ENCODE measurements around the gene CEP104. TPM values are rescaled to one million over a fixed set of nuclear protein-coding genes. Genes with fewer than 3 reads are reported as not detected.

CEP104 gene
- total and polyA plus RNA-seq, 2 donors (not counting 1 experiment from before 2014, with no cell fraction given): 27.7 to 71.8 TPM

DNA sequence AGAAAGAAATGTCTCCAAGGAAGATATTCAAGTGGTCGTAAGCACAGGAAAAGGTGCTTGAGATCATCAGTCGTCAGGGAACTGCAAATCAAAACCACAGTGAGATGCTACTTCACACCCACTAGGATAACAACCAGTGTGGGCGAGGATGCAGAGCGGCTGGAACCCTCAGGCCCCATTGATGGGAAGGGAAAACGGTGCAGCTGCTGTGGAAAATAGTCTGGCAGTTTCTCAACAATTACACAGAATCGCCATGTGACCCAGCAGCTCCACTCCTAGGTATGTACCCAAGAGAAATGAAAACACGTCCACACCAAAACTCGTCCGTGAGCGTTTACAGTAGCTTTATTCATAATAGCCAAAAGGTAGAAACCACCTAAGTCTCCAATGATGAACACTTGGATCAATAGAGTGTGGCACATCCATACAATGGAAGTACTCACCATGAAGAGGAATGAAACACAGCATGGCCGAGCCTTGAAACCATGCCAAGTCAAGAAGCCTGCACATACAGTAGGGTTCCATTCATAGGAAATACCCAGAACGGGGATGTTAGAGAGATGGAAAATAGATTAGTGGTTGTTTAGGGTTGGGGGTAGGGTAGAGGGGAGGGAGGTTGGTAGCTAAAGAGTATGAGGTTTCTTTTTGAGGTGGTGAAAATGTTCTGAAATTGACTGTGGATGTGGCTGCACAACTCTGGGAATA lies 6.4 kb upstream of the CEP104 start:
- WGBS (ENCODE audit: insufficient coverage): 90% methylated on average over 6 of the region's 12 CpGs
- Histone ChIP-seq H3K79me2 (ENCODE audit: control insufficient read depth, insufficient read depth, low read length) (peaks cover 35% of the 10 kb centered on the region), H3K9ac (ENCODE audit: low read length) (no peak overlapping the region), H4K20me1 (ENCODE audit: control insufficient read depth, insufficient read depth, low read length, poor library complexity, severe bottlenecking) (peaks cover 38% of the 10 kb centered on the region), H3K4me1 (ENCODE audit: control insufficient read depth in 2 of 2, insufficient read depth in 2 of 2, low read length in 2 of 2) (peaks cover 0 to 4% of the 10 kb centered on the region in 2 donors), H2AFZ (ENCODE audit: insufficient read depth, low read depth, low read length, poor library complexity, severe bottlenecking) (no peak overlapping the region), H3K9me3 (ENCODE audit: control extremely low read depth in 1 of 3, control insufficient read depth in 2 of 3, insufficient read depth in 1 of 3, low read length in 2 of 3) (peaks cover 0 to 3% (median 0%) of the 10 kb centered on the region in 3 donors), H3K4me3 (ENCODE audit: control extremely low read depth in 1 of 5, extremely low read depth in 1 of 5, insufficient read depth in 1 of 5, low read depth in 2 of 5, low read length in 4 of 5) (no peak overlapping the region), H3K4me2 (replicated peaks; ENCODE audit: low read depth, low read length, poor library complexity, severe bottlenecking) (no peak overlapping the region), H3K36me3 (replicated peaks in 1 of 2; ENCODE audit: control extremely low read depth in 1 of 2, control insufficient read depth in 1 of 2, extremely low read depth in 1 of 2, insufficient read depth in 2 of 2, low read length in 1 of 2) (peaks cover 2 to 28% of the 10 kb centered on the region in 2 experiments), H3K27me3 (replicated peaks in 1 of 4; ENCODE audit: control extremely low read depth in 1 of 4, control insufficient read depth in 3 of 4, insufficient read depth in 4 of 4, low read length in 3 of 4) (no peaks in the 10 kb centered on the region), H3K27ac (ENCODE audit: low read length in 2 of 2) (no peak overlapping the region)
- H3K4me3 Mint-ChIP-seq: no peak overlapping the region
- no peaks in the 10 kb centered on the region for H3K9me3 Mint-ChIP-seq (ENCODE audit: insufficient read depth)
- CTCF ChIA-PET: no interaction called here
- H3K27ac Mint-ChIP-seq: no peak overlapping the region
- TF ChIP-seq, protein P1, sequence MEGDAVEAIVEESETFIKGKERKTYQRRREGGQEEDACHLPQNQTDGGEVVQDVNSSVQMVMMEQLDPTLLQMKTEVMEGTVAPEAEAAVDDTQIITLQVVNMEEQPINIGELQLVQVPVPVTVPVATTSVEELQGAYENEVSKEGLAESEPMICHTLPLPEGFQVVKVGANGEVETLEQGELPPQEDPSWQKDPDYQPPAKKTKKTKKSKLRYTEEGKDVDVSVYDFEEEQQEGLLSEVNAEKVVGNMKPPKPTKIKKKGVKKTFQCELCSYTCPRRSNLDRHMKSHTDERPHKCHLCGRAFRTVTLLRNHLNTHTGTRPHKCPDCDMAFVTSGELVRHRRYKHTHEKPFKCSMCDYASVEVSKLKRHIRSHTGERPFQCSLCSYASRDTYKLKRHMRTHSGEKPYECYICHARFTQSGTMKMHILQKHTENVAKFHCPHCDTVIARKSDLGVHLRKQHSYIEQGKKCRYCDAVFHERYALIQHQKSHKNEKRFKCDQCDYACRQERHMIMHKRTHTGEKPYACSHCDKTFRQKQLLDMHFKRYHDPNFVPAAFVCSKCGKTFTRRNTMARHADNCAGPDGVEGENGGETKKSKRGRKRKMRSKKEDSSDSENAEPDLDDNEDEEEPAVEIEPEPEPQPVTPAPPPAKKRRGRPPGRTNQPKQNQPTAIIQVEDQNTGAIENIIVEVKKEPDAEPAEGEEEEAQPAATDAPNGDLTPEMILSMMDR (IDR thresholded peaks at IDR 0.05): no peak
- no peak for TF ChIP-seq EZH2 (IDR thresholded peaks at IDR 0.05; ENCODE audit: borderline replicate concordance, insufficient read depth, low read depth, low read length, poor library complexity, severe bottlenecking)
- intact Hi-C loops (cut with micrococcal nuclease): no loop called here
- no peaks in the 10 kb centered on the region for H3K27me3 Mint-ChIP-seq
- no peak for DNase-seq
- POLR2A ChIA-PET: interaction anchor here (0.6 kb wide), 1 partner anchor 1954 kb away, joined by 3 read pairs; no protein-coding TSS in a partner anchor
- no peak for ATAC-seq (ENCODE audit: low read depth)
- H3K4me1 Mint-ChIP-seq: peaks cover 6% of the 10 kb centered on the region
